NOMO-1 (cell line): Measurements from ENCODE around the gene MYO7A.

Experiments
- DNase-seq, 2 experiments: peaks; one replicate each; lab custom pipeline; 2025; ENCODE audit not compliant: unreplicated experiment in 2 of 2; lab: John Stamatoyannopoulos, UW

Gene MYO7A

GRCh38 chr11:77195071-77195755 lies 67.2 kb downstream of the MYO7A start:
- no peak for DNase-seq

GRCh38 chr11:77196961-77197360 lies 68.9 kb downstream of the MYO7A start:
- no peak for DNase-seq

GRCh38 chr11:77197626-77198320 lies 69.7 kb downstream of the MYO7A start:
- no peak for DNase-seq

- DNase-seq: peak; percentile 8 to 11
Observed at GRCh38 chr11:77198440-77198849, 70.4 kb downstream of the MYO7A start.

- DNase-seq: no peak
Observed at GRCh38 chr11:77199137-77199745, 71.2 kb downstream of the MYO7A start.

- DNase-seq: no peak
Observed at GRCh38 chr11:77200351-77201268, 72.6 kb downstream of the MYO7A start.

DNA sequence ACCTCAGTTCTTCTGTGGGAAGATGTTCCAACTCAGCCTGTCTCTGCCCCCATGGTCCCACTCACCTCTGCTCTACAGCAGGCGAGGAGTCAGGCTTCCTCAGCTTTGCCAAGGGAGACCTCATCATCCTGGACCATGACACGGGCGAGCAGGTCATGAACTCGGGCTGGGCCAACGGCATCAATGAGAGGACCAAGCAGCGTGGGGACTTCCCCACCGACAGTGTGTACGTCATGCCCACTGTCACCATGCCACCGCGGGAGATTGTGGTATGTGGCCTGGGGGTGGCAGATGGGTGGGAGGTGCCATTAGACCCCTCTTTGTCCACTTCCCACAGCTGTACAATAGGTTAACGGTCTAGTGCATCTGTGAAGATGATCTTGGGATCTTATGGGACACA lies 73.3 kb downstream of the MYO7A start:
- no peak for DNase-seq

- DNase-seq: no peak
Observed at GRCh38 chr11:77201991-77202841, 74.2 kb downstream of the MYO7A start.

DNA sequence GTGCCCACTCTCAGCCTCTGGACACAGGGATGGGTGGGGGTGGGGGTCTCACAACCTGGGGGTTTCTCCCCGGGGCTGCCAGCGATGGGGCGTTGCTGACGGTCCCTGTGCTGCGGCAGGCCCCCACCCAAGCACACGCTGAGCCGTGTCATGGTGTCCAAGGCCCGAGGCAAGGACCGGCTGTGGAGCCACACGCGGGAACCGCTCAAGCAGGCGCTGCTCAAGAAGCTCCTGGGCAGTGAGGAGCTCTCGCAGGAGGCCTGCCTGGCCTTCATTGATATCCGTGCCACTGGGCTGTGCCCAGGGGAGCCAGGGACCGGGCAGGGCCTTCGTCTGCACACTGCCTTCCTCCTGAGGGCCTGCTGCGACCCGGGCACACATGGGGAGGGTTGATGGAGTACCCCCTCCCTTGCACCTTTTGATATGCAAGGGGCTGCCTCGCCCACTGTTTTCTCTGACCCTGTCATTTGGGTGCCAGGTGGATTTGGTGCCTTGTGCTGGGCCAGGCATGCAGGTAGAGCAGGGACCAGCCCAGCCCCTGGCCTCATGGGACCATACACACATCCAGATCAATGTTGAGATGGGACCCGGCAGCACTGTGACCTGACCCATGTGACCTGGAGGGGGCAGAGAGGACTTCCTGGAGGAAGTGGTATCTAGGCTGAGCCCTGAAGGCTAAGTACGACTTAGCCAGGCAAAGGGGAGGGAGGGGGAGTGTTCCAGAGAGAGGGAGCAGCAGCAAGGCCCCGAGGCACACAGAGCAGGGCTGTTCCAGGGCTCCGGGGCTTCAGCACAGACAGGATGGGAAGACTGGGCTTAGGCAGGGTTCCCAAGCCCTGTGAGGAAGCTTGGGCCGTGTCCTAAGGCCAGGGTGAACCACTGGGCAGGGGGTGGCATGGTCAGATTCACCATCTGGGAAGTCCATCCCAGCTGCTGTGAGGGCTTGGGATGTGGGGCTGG lies 75.2 kb downstream of the MYO7A start:
- no peak for DNase-seq

- no peak for DNase-seq
Observed at GRCh38 chr11:77203901-77204753, 76.1 kb downstream of the MYO7A start.

DNA sequence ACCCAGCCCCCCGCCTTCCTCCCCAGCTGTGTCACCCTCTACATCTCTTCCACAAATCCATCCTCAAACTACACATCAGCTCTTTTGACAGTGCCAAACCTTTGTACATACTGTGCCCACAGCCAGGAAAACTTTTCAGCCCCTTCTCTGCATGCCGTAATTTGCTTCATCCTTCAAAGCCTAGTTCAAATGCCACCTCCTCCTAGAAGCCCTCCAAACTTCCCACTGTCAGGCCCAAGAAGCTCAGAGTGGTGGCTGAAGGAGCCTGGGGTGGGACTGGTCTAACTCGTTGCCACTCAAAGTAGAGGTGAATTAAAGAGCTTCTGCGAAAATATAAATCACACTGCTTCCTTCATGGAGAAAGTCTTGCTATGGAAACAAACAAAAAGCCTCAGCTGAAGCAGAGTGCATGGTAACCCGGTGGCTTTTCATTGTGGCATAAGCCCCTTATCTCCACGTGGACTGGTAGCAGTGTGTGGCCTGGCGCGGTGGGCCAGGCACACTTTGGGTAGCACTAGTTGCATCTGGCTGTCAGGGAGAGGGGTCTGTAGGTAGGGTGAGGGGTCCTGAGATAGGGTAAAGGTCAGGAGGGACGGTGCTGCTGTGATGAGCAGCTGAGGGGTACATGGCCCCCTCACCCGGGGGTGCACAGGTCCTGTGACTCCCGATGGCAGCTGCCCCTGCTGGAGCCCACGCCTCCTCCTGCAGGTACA lies 76.9 kb downstream of the MYO7A start:
- no peak for DNase-seq

DNA sequence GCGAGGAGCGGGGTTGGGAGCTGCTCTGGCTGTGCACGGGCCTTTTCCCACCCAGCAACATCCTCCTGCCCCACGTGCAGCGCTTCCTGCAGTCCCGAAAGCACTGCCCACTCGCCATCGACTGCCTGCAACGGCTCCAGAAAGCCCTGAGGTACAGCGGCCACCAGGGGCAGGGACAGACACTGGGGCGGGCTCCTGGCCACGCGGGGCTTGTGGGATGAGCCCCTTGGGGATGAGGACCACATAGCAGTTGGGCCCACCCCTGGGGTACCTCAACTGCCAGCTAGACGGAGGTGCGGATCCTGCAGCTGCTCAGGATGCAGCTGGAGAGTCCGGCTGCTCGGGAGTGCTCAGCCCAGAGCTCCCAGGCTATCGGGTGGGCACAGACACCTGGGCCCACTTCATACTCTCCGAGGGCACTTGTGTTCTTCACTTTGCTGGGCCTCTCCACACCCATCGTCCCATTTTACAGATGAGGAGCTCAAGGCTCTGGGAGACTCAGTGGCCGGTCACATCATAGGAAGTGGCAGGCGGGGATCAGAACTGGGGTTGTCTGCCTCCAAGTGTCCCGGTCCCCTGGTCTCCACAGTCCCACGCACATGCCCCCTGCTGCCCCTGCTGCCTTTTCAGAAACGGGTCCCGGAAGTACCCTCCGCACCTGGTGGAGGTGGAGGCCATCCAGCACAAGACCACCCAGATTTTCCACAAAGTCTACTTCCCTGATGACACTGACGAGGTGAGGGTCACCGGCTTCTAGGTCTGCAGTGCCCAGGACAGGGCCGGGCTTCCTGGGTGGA lies 77.6 kb downstream of the MYO7A start:
- DNase-seq: no peak

DNA sequence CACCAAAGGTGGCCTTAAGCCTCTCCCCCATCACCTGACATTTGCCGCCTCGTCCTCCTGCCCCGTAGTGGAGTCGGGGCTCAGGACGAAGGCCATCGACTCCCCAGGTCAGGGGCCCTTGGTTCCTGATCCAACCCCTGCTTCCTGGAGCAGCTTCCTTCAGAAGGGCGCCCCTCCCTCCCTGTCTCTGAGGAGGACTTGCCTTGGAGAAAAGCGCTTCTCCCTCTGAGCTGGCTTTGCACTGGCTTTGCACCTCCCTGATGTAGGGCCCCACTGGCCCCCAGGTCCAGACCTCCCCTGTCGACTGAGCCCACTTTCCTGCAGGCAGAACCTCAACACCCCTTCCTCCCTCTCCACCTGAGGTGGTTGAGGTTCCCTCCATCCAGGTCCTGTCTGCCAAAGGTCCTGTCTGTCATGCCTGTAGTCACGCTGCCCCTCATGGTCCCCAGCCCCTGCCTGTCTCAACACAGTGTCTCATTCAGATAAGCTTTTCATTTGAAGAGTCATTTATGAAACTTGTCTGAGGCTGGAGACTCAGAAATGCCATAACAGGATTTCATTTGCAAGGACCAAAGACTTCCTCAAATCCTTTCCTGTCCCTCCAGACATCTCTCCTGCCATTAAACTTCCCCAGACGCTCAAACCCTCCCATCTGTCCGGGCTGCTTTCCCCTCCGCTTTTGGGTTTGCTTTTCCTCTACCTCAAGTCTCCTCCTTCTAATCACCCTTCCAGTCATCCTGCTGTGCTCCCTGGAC lies 78.4 kb downstream of the MYO7A start:
- DNase-seq: no peak

DNA sequence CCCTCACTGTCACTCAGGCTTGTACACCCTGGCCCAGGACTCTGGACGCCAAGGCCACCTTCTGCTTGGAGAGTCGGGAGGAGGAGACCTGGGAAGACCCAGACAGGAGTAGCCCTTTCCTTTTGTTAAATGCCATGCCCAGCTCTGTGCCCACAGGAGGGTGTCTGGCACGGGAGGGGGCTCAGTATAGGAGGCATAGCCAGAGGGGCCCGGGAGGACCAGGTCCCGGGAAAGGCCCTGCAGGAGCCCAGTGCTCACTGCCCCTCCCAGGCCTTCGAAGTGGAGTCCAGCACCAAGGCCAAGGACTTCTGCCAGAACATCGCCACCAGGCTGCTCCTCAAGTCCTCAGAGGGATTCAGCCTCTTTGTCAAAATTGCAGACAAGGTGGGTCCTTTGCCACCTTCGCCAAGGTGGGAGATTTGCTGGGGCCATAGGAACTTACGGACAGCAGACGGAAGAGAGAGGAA lies 79.0 kb downstream of the MYO7A start:
- no peak for DNase-seq

DNA sequence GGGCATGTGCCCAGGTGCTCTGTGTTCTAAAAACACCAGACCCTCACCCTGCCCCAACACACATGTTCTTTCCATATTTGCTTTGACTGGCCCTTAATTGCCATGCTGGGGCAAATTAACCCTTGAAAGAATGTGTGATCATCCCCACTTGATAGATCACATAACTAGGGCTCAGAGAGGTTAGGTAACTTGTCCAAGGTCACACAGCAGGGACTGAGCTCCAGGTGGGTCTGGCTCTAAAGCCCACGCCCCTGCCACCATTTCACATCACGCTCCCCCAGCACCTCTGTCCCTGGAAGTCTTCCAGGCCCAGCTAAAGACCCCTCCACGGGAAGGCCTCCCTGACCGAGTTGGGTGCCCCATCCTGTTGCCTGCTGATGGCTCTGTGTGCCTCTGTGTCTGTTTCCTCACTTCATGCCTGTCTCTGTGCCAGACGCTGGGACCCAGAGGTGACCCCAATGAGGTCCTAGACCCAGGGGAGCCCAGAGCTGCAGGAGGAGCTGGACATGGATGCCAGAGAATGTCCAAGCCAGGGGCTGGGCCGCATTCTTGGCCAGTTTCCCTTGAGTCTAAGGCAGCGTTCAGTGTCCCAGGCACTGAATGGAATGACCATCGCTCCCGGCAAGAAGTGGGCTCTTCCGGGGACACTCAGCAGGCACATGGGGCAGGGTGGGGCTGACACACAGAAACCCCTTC lies 79.7 kb downstream of the MYO7A start:
- DNase-seq: no peak
